ELR (cell line): ENCODE measurements around the gene NTN1.
A peak's percentile ranks its signal among the peaks of the same experiment; 100 is the strongest.

Experiments used
- DNase-seq: peaks from one replicate; pipeline ENCODE4 v3.0.0-alpha.2; 2015; ENCODE audit warnings: low read depth

The NTN1 gene

GRCh38 chr17:9232591-9233270, 211.4 kb downstream of the NTN1 start:
- no peak for DNase-seq

GRCh38 chr17:9233271-9233599, 211.9 kb downstream of the NTN1 start:
- DNase-seq: no peak

GRCh38 chr17:9233761-9234160, 212.5 kb downstream of the NTN1 start:
- DNase-seq: no peak

GRCh38 chr17:9234389-9234945, 213.2 kb downstream of the NTN1 start:
- no peak for DNase-seq

GRCh38 chr17:9235346-9235745, 214.0 kb downstream of the NTN1 start:
- no peak for DNase-seq

GRCh38 chr17:9236286-9237052, 215.2 kb downstream of the NTN1 start:
- DNase-seq: no peak

- no peak for DNase-seq
Measured at GRCh38 chr17:9237053-9237410, 215.7 kb downstream of the NTN1 start.

GRCh38 chr17:9237661-9238301, 216.5 kb downstream of the NTN1 start:
- no peak for DNase-seq

- no peak for DNase-seq
Measured at GRCh38 chr17:9238340-9239245, 217.3 kb downstream of the NTN1 start.

- DNase-seq: no peak
Measured at GRCh38 chr17:9239246-9239792, 218.0 kb downstream of the NTN1 start.

- DNase-seq: peak; percentile 63
Measured at GRCh38 chr17:9239793-9240658, 218.7 kb downstream of the NTN1 start.

GRCh38 chr17:9240659-9241370, 219.5 kb downstream of the NTN1 start:
- DNase-seq: no peak

GRCh38 chr17:9241371-9241712, 220.0 kb downstream of the NTN1 start:
- no peak for DNase-seq

GRCh38 chr17:9241774-9242496, 220.6 kb downstream of the NTN1 start:
- DNase-seq: no peak

GRCh38 chr17:9242497-9242881, 221.2 kb downstream of the NTN1 start:
- DNase-seq: no peak

GRCh38 chr17:9242983-9243382, 221.7 kb downstream of the NTN1 start:
- DNase-seq: no peak

- DNase-seq: no peak
Measured at GRCh38 chr17:9244066-9245052, 223.0 kb downstream of the NTN1 start.

GRCh38 chr17:9247401-9247938, 226.2 kb downstream of the NTN1 start:
- no peak for DNase-seq
